ENCODE data around the gene USP7.

USP7 gene

GRCh38 chr16:8951447-8952280, 12.0 kb downstream of the USP7 start:
- no peak overlapping the region for H3K9ac ChIP-seq (ENCODE audit: low read length)
- no peaks in the 10 kb centered on the region for H3K36me3 ChIP-seq (ENCODE audit: control insufficient read depth, insufficient read depth, low read length)
- H3K27ac ChIP-seq (ENCODE audit: low read depth, low read length), result no peak overlapping the region
- no peaks in the 10 kb centered on the region for H3K27me3 ChIP-seq (ENCODE audit: control insufficient read depth, insufficient read depth, low read length)
- no peak overlapping the region for H3K4me3 ChIP-seq (ENCODE audit: low read depth, low read length)
- H3K9me3 ChIP-seq (ENCODE audit: control insufficient read depth, insufficient read depth, low read depth, low read length), result no peaks in the 10 kb centered on the region
- peaks cover 59% of the 10 kb centered on the region for H3K4me1 ChIP-seq (ENCODE audit: control insufficient read depth, insufficient read depth, low read length)

- Histone ChIP-seq H3K27ac (ENCODE audit: low read depth, low read length) (no peak overlapping the region), H3K9me3 (ENCODE audit: control insufficient read depth, insufficient read depth, low read depth, low read length) (no peaks in the 10 kb centered on the region), H3K4me1 (ENCODE audit: control insufficient read depth, insufficient read depth, low read length) (peaks cover 57% of the 10 kb centered on the region), H3K9ac (ENCODE audit: low read length) (peak overlapping the region; percentile 10), H3K27me3 (ENCODE audit: control insufficient read depth, insufficient read depth, low read length) (no peaks in the 10 kb centered on the region), H3K4me3 (ENCODE audit: low read depth, low read length) (no peak overlapping the region), H3K36me3 (ENCODE audit: control insufficient read depth, insufficient read depth, low read length) (no peaks in the 10 kb centered on the region)
These were observed 13.1 kb downstream of the USP7 start for GRCh38 chr16:8950580-8951077.

DNA sequence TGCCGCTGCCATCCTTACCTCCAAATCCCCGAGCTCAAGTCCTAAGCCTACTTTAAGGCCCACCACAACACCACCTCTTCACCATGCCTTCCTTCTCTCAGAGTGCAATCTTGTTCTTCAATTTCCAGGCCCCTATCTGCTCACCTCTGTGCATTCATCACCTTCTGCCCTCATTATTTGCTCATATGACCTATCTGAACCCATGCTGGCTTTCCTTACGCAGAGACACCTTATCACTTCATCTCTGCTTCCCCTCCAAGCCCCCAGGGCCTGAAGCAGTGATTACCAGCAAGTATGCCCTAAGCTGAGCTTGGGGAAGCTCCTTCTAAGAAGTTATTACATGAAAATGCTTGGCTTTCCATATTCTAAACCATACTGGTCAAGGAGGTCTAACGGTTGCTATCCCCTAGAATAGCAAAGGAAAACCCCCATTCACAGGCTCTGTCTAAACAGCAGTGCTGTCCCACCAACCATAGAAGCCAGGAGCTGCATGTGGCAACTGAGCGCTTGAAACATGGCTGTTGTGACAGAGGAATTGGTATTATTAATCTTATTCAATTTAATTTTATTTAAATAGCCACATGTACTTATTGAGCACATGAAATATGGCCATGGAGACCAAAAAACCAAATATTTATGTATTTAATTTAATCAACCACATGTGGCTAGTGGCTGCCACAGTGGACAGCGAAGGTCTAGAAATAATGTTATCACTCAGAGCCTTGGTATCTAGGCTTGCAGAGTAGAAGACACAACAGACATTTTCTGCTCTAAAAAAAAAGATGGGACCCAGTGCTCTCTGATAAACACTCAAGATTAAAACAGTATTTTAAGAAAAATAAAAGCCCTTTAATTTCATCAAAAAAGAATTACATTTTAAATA, 13.9 kb downstream of the USP7 start:
- no peaks in the 10 kb centered on the region for H3K36me3 ChIP-seq (ENCODE audit: control insufficient read depth, insufficient read depth, low read length)
- H3K9ac ChIP-seq (ENCODE audit: low read length), result no peak overlapping the region
- no peak overlapping the region for H3K27ac ChIP-seq (ENCODE audit: low read depth, low read length)
- no peaks in the 10 kb centered on the region for H3K27me3 ChIP-seq (ENCODE audit: control insufficient read depth, insufficient read depth, low read length)
- peaks cover 58% of the 10 kb centered on the region for H3K4me1 ChIP-seq (ENCODE audit: control insufficient read depth, insufficient read depth, low read length)
- H3K9me3 ChIP-seq (ENCODE audit: control insufficient read depth, insufficient read depth, low read depth, low read length), result no peaks in the 10 kb centered on the region
- H3K4me3 ChIP-seq (ENCODE audit: low read depth, low read length), result no peak overlapping the region

DNA sequence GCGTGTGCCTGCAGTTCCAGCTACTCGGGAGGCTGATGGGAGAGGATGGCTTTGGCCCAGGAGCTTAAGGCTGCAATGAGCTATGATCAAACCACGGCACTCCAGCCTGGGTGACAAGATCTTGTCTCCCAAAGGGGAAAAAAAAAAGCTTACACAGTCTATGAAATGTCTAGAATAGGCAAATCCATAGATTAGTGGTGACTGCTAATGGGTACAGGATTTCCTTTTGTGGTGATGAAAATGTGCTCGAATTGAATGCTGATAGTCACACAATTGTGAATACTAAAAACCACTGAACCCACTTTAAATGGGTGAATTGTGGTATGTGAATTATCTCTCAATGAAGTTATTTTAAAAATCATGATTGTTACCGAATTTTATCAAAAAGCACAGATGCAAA, 14.9 kb downstream of the USP7 start:
- H3K27ac ChIP-seq (ENCODE audit: low read depth, low read length), result no peak overlapping the region
- no peak overlapping the region for H3K4me3 ChIP-seq (ENCODE audit: low read depth, low read length)

DNA sequence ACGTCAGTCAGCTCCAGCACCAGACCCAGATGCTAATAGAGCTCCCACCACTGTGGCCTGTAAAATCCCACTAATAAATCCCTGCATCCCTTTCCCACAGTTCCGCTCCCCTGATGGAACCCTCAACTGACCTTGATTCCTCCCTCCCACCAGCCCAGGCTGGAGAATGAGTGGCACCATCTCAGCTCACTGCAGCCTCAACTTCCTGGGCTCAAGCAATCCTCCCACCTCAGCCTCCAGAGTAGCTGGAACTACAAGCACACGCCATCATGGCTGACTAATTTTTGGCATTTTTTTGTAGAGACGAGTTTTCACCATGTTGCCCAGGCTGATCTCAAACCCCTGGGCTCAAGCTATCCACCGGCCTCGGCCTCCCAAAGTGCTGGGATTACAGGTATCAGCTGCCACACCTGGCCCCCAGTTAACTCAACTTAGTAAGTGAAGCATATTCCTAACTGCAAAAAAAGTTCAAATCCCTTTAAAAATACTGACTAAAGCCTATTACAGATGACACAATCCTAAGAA, 15.6 kb downstream of the USP7 start:
- H3K27ac ChIP-seq (ENCODE audit: low read depth, low read length), result no peak overlapping the region
- no peaks in the 10 kb centered on the region for H3K27me3 ChIP-seq (ENCODE audit: control insufficient read depth, insufficient read depth, low read length)
- H3K36me3 ChIP-seq (ENCODE audit: control insufficient read depth, insufficient read depth, low read length), result no peaks in the 10 kb centered on the region
- no peak overlapping the region for H3K9ac ChIP-seq (ENCODE audit: low read length)
- no peaks in the 10 kb centered on the region for H3K9me3 ChIP-seq (ENCODE audit: control insufficient read depth, insufficient read depth, low read depth, low read length)
- peaks cover 71% of the 10 kb centered on the region for H3K4me1 ChIP-seq (ENCODE audit: control insufficient read depth, insufficient read depth, low read length)
- H3K4me3 ChIP-seq (ENCODE audit: low read depth, low read length), result no peak overlapping the region

More for the DNA sequence above, 14.9 kb downstream of the USP7 start:
- Histone ChIP-seq H3K27me3 (ENCODE audit: control insufficient read depth, insufficient read depth, low read length) (no peaks in the 10 kb centered on the region), H3K9me3 (ENCODE audit: control insufficient read depth, insufficient read depth, low read depth, low read length) (no peaks in the 10 kb centered on the region), H3K9ac (ENCODE audit: low read length) (no peak overlapping the region), H3K36me3 (ENCODE audit: control insufficient read depth, insufficient read depth, low read length) (no peaks in the 10 kb centered on the region), H3K4me1 (ENCODE audit: control insufficient read depth, insufficient read depth, low read length) (peaks cover 67% of the 10 kb centered on the region)

DNA sequence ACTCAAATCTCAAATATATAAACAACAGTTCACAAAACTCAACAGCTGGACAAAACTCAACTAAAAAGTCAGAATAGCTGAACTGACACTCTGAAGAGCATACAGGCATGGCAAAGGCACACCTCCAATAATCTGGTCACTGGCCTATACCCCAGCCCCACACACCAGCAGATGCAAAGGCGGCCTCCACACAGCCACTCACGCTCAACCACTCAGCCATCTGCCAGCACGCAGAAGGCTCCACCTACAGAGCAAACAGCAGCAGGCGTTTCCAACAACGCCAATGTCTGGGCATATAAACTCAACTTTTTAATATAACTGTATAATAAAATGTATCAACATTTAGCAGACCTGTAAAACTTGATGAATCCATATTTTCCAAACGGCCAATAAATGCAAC, 17.2 kb downstream of the USP7 start:
- Histone ChIP-seq H3K4me1 (ENCODE audit: control insufficient read depth, insufficient read depth, low read length) (peaks cover 67% of the 10 kb centered on the region), H3K4me3 (ENCODE audit: low read depth, low read length) (no peak overlapping the region), H3K27ac (ENCODE audit: low read depth, low read length) (no peak overlapping the region), H3K9ac (ENCODE audit: low read length) (no peak overlapping the region), H3K27me3 (ENCODE audit: control insufficient read depth, insufficient read depth, low read length) (no peaks in the 10 kb centered on the region), H3K36me3 (ENCODE audit: control insufficient read depth, insufficient read depth, low read length) (no peaks in the 10 kb centered on the region), H3K9me3 (ENCODE audit: control insufficient read depth, insufficient read depth, low read depth, low read length) (no peaks in the 10 kb centered on the region)

DNA sequence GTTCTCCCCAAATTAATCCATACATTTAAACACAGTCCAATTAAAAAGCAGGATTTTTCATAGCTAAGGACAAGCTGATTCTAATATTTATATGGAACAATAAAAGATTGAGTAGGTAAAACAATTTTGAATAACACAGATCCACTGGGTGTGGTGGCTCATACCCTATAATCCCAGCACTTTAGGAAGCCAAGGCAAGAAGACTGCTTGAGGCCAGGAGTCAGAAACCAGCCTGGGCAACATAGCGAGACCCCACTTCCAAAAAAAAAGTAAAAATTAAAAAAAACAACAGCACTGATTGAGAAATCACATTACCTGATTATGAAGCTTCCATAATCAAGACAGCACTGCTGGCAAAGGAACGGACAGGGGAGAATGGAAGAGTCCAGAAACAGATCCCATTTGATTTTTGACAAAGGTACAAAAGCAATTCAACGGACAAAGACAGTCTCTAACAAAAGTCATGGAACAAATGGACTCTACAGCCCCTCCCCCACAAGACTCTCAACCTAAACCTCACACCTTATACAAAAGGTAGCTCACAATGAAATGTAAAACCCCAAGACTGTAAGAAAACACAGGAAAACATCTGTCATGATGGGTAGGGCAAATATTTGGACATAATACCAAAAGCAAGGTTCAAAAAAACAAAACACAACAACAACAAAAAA, 17.9 kb downstream of the USP7 start:
- no peaks in the 10 kb centered on the region for H3K27me3 ChIP-seq (ENCODE audit: control insufficient read depth, insufficient read depth, low read length)
- H3K4me1 ChIP-seq (ENCODE audit: control insufficient read depth, insufficient read depth, low read length), result peaks cover 59% of the 10 kb centered on the region
- H3K27ac ChIP-seq (ENCODE audit: low read depth, low read length), result no peak overlapping the region
- H3K9me3 ChIP-seq (ENCODE audit: control insufficient read depth, insufficient read depth, low read depth, low read length), result no peaks in the 10 kb centered on the region
- H3K36me3 ChIP-seq (ENCODE audit: control insufficient read depth, insufficient read depth, low read length), result no peaks in the 10 kb centered on the region
- H3K9ac ChIP-seq (ENCODE audit: low read length), result no peak overlapping the region
- no peak overlapping the region for H3K4me3 ChIP-seq (ENCODE audit: low read depth, low read length)

GRCh38 chr16:8943966-8944759, 19.5 kb downstream of the USP7 start:
- no peaks in the 10 kb centered on the region for H3K36me3 ChIP-seq (ENCODE audit: control insufficient read depth, insufficient read depth, low read length)
- H3K27ac ChIP-seq (ENCODE audit: low read depth, low read length), result no peak overlapping the region
- H3K27me3 ChIP-seq (ENCODE audit: control insufficient read depth, insufficient read depth, low read length), result no peaks in the 10 kb centered on the region
- H3K9me3 ChIP-seq (ENCODE audit: control insufficient read depth, insufficient read depth, low read depth, low read length), result no peaks in the 10 kb centered on the region
- peaks cover 51% of the 10 kb centered on the region for H3K4me1 ChIP-seq (ENCODE audit: control insufficient read depth, insufficient read depth, low read length)
- H3K9ac ChIP-seq (ENCODE audit: low read length), result no peak overlapping the region
- H3K4me3 ChIP-seq (ENCODE audit: low read depth, low read length), result no peak overlapping the region

DNA sequence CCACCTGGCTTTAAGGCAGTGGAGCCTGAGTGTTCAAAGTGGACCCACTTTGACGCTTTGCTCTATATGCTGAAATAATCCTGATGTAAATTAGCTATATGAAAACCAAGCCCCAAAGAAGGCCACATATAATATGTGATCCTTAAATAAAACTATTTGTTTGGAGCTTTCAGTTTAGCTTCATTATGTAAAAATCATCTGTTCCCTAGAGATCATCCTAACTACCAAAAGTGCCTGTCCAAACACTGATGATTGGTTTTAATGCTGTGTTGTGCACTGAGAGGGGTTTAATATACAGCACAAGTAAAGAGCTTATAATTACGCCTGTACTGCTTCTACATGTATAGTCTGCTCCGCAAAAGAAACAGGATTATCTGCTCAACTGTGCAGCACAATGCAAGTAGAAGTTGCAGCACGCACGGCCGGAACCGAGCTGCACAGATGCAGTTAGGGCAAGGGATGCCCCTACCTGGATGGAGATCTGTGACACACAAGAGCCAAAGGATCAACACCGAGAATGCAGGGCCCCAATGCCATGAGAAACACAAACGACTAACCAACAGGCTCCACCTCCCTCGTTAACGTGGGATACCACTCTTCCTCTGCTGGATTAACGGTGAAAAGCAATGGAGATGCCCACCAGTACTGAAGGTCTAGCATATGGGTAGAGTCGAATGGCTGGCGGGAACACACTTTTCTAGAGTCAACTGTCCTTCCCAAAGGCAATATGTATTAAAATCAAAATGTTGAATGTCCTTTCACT, 20.5 kb downstream of the USP7 start:
- Histone ChIP-seq H3K4me3 (ENCODE audit: low read depth, low read length) (no peak overlapping the region), H3K4me1 (ENCODE audit: control insufficient read depth, insufficient read depth, low read length) (peaks cover 54% of the 10 kb centered on the region), H3K27ac (ENCODE audit: low read depth, low read length) (no peak overlapping the region), H3K27me3 (ENCODE audit: control insufficient read depth, insufficient read depth, low read length) (no peaks in the 10 kb centered on the region), H3K36me3 (ENCODE audit: control insufficient read depth, insufficient read depth, low read length) (no peaks in the 10 kb centered on the region), H3K9me3 (ENCODE audit: control insufficient read depth, insufficient read depth, low read depth, low read length) (no peaks in the 10 kb centered on the region), H3K9ac (ENCODE audit: low read length) (no peak overlapping the region)

Measured in HUES6 (cell line).